B cell (primary cell): ENCODE results near the gene TBCA.

ENCODE experiments used
- EZH2 ChIP-seq: IDR thresholded peaks from 2 replicates; pipeline ENCODE4 v1.6.1; 2012; ENCODE audit warnings: borderline replicate concordance, low read depth, mild to moderate bottlenecking, moderate library complexity, low read length; ENCODE audit not compliant: insufficient read depth, poor library complexity, severe bottlenecking
- TF ChIP-seq, protein P1 (sequence below): fragments of 200-600 bp; IDR thresholded peaks from one replicate; pipeline ENCODE4 v1.8.0; 2022; ENCODE audit warnings: antibody characterized with exemption, mild to moderate bottlenecking

DNA sequence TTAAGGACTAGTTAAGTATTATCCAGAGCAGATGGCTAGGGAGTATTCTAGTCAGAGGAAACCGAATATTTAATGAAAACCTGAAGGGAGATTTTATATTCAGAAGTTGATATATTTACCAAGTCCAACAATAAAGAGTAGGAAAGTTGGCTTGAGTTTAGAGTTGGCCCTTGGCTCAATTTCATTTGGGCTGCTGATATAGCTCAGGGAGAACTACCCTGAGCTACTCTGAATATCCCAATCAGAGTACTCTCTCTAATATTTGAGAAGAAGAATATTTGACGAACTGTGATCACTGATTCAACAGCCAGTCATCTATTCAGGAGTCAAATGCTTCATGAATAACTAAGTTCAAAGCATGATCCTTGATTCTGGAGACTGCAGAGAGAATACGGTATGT, 34.5 kb downstream of the TBCA start:
- no peak for TF ChIP-seq EZH2
- TF ChIP-seq, protein P1, sequence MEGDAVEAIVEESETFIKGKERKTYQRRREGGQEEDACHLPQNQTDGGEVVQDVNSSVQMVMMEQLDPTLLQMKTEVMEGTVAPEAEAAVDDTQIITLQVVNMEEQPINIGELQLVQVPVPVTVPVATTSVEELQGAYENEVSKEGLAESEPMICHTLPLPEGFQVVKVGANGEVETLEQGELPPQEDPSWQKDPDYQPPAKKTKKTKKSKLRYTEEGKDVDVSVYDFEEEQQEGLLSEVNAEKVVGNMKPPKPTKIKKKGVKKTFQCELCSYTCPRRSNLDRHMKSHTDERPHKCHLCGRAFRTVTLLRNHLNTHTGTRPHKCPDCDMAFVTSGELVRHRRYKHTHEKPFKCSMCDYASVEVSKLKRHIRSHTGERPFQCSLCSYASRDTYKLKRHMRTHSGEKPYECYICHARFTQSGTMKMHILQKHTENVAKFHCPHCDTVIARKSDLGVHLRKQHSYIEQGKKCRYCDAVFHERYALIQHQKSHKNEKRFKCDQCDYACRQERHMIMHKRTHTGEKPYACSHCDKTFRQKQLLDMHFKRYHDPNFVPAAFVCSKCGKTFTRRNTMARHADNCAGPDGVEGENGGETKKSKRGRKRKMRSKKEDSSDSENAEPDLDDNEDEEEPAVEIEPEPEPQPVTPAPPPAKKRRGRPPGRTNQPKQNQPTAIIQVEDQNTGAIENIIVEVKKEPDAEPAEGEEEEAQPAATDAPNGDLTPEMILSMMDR = no peak
